Endodermal cell (in vitro differentiated cells): ENCODE results near the gene UBA6. TPM values are rescaled to one million over a fixed set of nuclear protein-coding genes. Genes with fewer than 3 reads are reported as not detected.

Experiments used
- DNase-seq: peaks from one replicate; pipeline ENCODE4 v3.0.0-alpha.2; 2017
- H3K27ac ChIP-seq: 2 replicates; pipeline ENCODE4 v1.5.1; 2013; ENCODE audit warnings: mild to moderate bottlenecking, low read depth, low read length, moderate library complexity
- H3K27me3 ChIP-seq: 2 replicates; pipeline ENCODE4 v1.6.1; 2013; ENCODE audit warnings: mild to moderate bottlenecking, low read length, moderate library complexity; ENCODE audit not compliant: insufficient read depth, control insufficient read depth, poor library complexity, severe bottlenecking
- H3K36me3 ChIP-seq: 2 replicates; pipeline ENCODE4 v1.7.0; 2013; ENCODE audit warnings: mild to moderate bottlenecking, low read length, moderate library complexity; ENCODE audit not compliant: control insufficient read depth, insufficient read depth
- H3K4me1 ChIP-seq: one replicate; pipeline ENCODE4 v1.7.0; 2013; ENCODE audit warnings: low read length; ENCODE audit not compliant: control insufficient read depth, insufficient read depth
- H3K4me3 ChIP-seq: 2 replicates; pipeline ENCODE4 v1.5.1; 2013; ENCODE audit warnings: mild to moderate bottlenecking, low read length, moderate library complexity
- H3K9ac ChIP-seq: 2 replicates; pipeline ENCODE4 v1.6.1; 2013; ENCODE audit warnings: mild to moderate bottlenecking, low read length, moderate library complexity; ENCODE audit not compliant: poor library complexity, severe bottlenecking; ENCODE audit errors: extremely low read depth
- H3K9me3 ChIP-seq: 2 replicates; pipeline ENCODE4 v1.6.1; 2013; ENCODE audit warnings: mild to moderate bottlenecking, low read length, moderate library complexity; ENCODE audit not compliant: control insufficient read depth
- H3K27ac Mint-ChIP-seq: 2 replicates; pipeline ENCODE4 v1.8.0; 2020; ENCODE audit warnings: mixed read lengths
- H3K27me3 Mint-ChIP-seq: 2 replicates; pipeline ENCODE4 v1.8.0; 2021; ENCODE audit warnings: mild to moderate bottlenecking, mixed read lengths; ENCODE audit not compliant: insufficient read depth
- H3K36me3 Mint-ChIP-seq: 2 replicates; pipeline ENCODE4 v1.8.0; 2020; ENCODE audit warnings: low read depth, mixed read lengths
- H3K4me1 Mint-ChIP-seq: 2 replicates; pipeline ENCODE4 v1.8.0; 2020; ENCODE audit warnings: mixed read lengths
- H3K4me3 Mint-ChIP-seq: 2 replicates; pipeline ENCODE4 v1.8.0; 2020; ENCODE audit warnings: mild to moderate bottlenecking, moderate library complexity, mixed read lengths
- H3K9me3 Mint-ChIP-seq: 2 replicates; pipeline ENCODE4 v1.8.0; 2020; ENCODE audit warnings: mild to moderate bottlenecking, mixed read lengths
- CTCF ChIP-seq: fragments of 200-600 bp; sonication (generic); conservative IDR thresholded peaks from 2 replicates; pipeline ENCODE4 v1.5.0; 2021; ENCODE audit warnings: antibody characterized with exemption, mild to moderate bottlenecking
- WGBS, 2 experiments: methylation state at CpG; one replicate each; pipeline versions ENCODE4 v1.1.5 to v1.1.7; 2013; ENCODE audit warnings: missing lambda C conversion rate in 2 of 2, mixed read lengths in 1 of 2; ENCODE audit not compliant: insufficient coverage in 1 of 2, insufficient read length in 1 of 2; 5-methylcytosine and 5-hydroxymethylcytosine counted together
- total RNA-seq, 2 donors: library from RNA; stranded (reverse); fragmentation: NEBNext Ultra II Directional in 1 of 2; extraction: Animal tissue kit (Norgen Biotek cat#: 25700) in 1 of 2; gene quantifications; 2 replicates in 1 of 2; 3 replicates in 1 of 2; pipeline ENCODE4 v1.2.1, GENCODE V29; 2021

UBA6 gene
- total RNA-seq, 2 donors from 2014 or later, result 83.1 to 117 TPM

GRCh38 chr4:67696061-67696460 is 4.9 kb downstream of the UBA6 start:
- Mint-ChIP-seq H3K27ac (no peak overlapping the region), H3K4me1 (peaks cover 11% of the 10 kb centered on the region), H3K36me3 (peaks cover 29% of the 10 kb centered on the region), H3K9me3 (no peaks in the 10 kb centered on the region), H3K27me3 (no peaks in the 10 kb centered on the region), H3K4me3 (no peak overlapping the region)
- Histone ChIP-seq H3K27ac (no peak overlapping the region), H3K9me3 (no peaks in the 10 kb centered on the region), H3K4me1 (peaks cover 5% of the 10 kb centered on the region), H3K36me3 (peaks cover 39% of the 10 kb centered on the region), H3K27me3 (no peaks in the 10 kb centered on the region), H3K9ac (no peak overlapping the region), H3K4me3 (no peak overlapping the region)
- WGBS, 2 experiments, result 97% methylated on average over 2 of the region's 2 CpGs; no CpG with 5 or more reads in 1 of the 2 experiments
- TF ChIP-seq CTCF, result no peak
- DNase-seq, result no peak

GRCh38 chr4:67694662-67695061 is 6.3 kb downstream of the UBA6 start:
- Mint-ChIP-seq H3K4me1 (peaks cover 5% of the 10 kb centered on the region), H3K27ac (no peak overlapping the region), H3K9me3 (no peaks in the 10 kb centered on the region), H3K27me3 (no peaks in the 10 kb centered on the region), H3K36me3 (peaks cover 33% of the 10 kb centered on the region), H3K4me3 (no peak overlapping the region)
- no peak for DNase-seq
- Histone ChIP-seq H3K27ac (no peak overlapping the region), H3K9me3 (no peaks in the 10 kb centered on the region), H3K4me3 (no peak overlapping the region), H3K4me1 (peaks cover 5% of the 10 kb centered on the region), H3K36me3 (peaks cover 51% of the 10 kb centered on the region), H3K27me3 (no peaks in the 10 kb centered on the region), H3K9ac (no peak overlapping the region)
- TF ChIP-seq CTCF, result no peak
- 98 to 100% methylated on average over 2 to 3 of the region's 3 CpGs for WGBS, 2 experiments

- peaks cover 68% of the 10 kb centered on the region for H3K36me3 ChIP-seq
- Mint-ChIP-seq H3K4me1 (no peaks in the 10 kb centered on the region), H3K27me3 (no peaks in the 10 kb centered on the region), H3K9me3 (no peaks in the 10 kb centered on the region), H3K36me3 (peaks cover 42% of the 10 kb centered on the region), H3K4me3 (no peak overlapping the region), H3K27ac (no peak overlapping the region)
- no peak for TF ChIP-seq CTCF
- H3K4me3 ChIP-seq, result no peak overlapping the region
- H3K9ac ChIP-seq, result no peak overlapping the region
- no peak overlapping the region for H3K27ac ChIP-seq
- no peaks in the 10 kb centered on the region for H3K9me3 ChIP-seq
- H3K4me1 ChIP-seq, result no peaks in the 10 kb centered on the region
- no peak for DNase-seq
- H3K27me3 ChIP-seq, result no peaks in the 10 kb centered on the region
Measured at GRCh38 chr4:67691328-67691727, 9.6 kb downstream of the UBA6 start.
